Globus pallidus (tissue), 1 donor: ENCODE measurements around the gene CMSS1.
"Not testable (repeated sequence)": the region's sequence is repeated elsewhere in the genome, so short reads cannot be mapped to it uniquely, and the experiment has no call there.

Experiments used
- DNase-seq: peaks from one replicate; pipeline ENCODE4 v3.0.0-alpha.2; 2015; ENCODE audit warnings: low spot score

CMSS1 gene

GRCh38 chr3:100027321-100027720, 209.7 kb downstream of the CMSS1 start:
- no peak for DNase-seq

- DNase-seq = no peak
Measured at GRCh38 chr3:100029052-100029451, 211.4 kb downstream of the CMSS1 start.

- DNase-seq = no peak
Measured at GRCh38 chr3:100029689-100030088, 212.0 kb downstream of the CMSS1 start.

GRCh38 chr3:100030346-100030745, 212.7 kb downstream of the CMSS1 start:
- no peak for DNase-seq

GRCh38 chr3:100030914-100031425, 213.3 kb downstream of the CMSS1 start:
- DNase-seq = no peak

GRCh38 chr3:100032243-100032642, 214.6 kb downstream of the CMSS1 start:
- no peak for DNase-seq

- no peak for DNase-seq
Measured at GRCh38 chr3:100033184-100033583, 215.5 kb downstream of the CMSS1 start.

- DNase-seq = no peak
Measured at GRCh38 chr3:100033903-100034471, 216.3 kb downstream of the CMSS1 start.

GRCh38 chr3:100039075-100039474, 221.4 kb downstream of the CMSS1 start:
- no peak for DNase-seq

- no peak for DNase-seq
Measured at GRCh38 chr3:100040451-100041225, 223.0 kb downstream of the CMSS1 start.

GRCh38 chr3:100041328-100041749, 223.7 kb downstream of the CMSS1 start:
- no peak for DNase-seq

- DNase-seq = no peak
Measured at GRCh38 chr3:100042166-100042981, 224.7 kb downstream of the CMSS1 start.

GRCh38 chr3:100043271-100043670, 225.6 kb downstream of the CMSS1 start:
- DNase-seq = no peak

GRCh38 chr3:100044369-100044768, 226.7 kb downstream of the CMSS1 start:
- peak; percentile 60 for DNase-seq

- no peak for DNase-seq
Measured at GRCh38 chr3:100045696-100046095, 228.0 kb downstream of the CMSS1 start.

GRCh38 chr3:100046986-100047385, 229.3 kb downstream of the CMSS1 start:
- DNase-seq = no peak

- peak; percentile 39 for DNase-seq
Measured at GRCh38 chr3:100047455-100048141, 229.9 kb downstream of the CMSS1 start.

- DNase-seq = no peak
Measured at GRCh38 chr3:100048248-100048647, 230.6 kb downstream of the CMSS1 start.

GRCh38 chr3:100051513-100051912, 233.9 kb downstream of the CMSS1 start:
- not testable (repeated sequence) for DNase-seq

GRCh38 chr3:100053951-100054620, 236.4 kb downstream of the CMSS1 start:
- no peak for DNase-seq
